GM13977 (cell line): ENCODE data around the gene TUBGCP5.

ENCODE experiments used
- DNase-seq: peaks from one replicate; pipeline ENCODE4 v3.0.0; 2012; ENCODE audit warnings: low spot score
- CTCF ChIP-seq: IDR thresholded peaks from 2 replicates; pipeline ENCODE4 v1.5.1; 2012; ENCODE audit warnings: mild to moderate bottlenecking, control low read depth; ENCODE audit not compliant: insufficient read depth; ENCODE audit errors: extremely low read depth, missing control alignments
- in situ Hi-C: fragments of 300-500 bp; cut with MboI; formaldehyde crosslinking; loops from one replicate; pipeline ENCODE4 v1.12.0; 2022; ENCODE audit warnings: low sequenced_read_pairs, low pct_unique_long_range_greater_than_20kb, mixed read lengths, inconsistent platforms; ENCODE audit not compliant: unreplicated experiment

Gene TUBGCP5

GRCh38 chr15:22954326-22954725, 85.0 kb downstream of the TUBGCP5 start:
- DNase-seq = no peak
- in situ Hi-C loops = no loop called here
- no peak for TF ChIP-seq CTCF

- no peak for DNase-seq
- TF ChIP-seq CTCF = no peak
Measured at GRCh38 chr15:22952796-22953579, 86.4 kb downstream of the TUBGCP5 start.

GRCh38 chr15:22951381-22952280, 87.7 kb downstream of the TUBGCP5 start:
- TF ChIP-seq CTCF = no peak
- in situ Hi-C loops = no loop called here
- no peak for DNase-seq

More at GRCh38 chr15:22952796-22953579, 86.4 kb downstream of the TUBGCP5 start:
- in situ Hi-C loops = no loop called here

DNA sequence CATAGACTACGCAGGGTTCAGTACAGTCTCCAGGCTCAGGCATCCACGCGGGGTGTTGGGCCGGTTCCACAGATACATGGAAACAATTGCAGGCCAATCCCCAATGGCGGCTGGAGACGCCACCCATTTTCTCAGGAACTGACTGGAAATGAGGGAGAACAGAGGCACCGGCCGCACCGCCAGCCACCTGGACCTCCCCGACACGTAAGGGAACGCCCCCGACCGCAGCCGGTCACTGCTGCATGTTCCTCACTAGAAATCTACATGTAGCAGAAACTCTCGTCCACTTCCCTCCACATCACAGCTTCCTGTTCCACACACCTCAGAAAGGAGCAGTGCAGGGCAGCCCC, 88.4 kb downstream of the TUBGCP5 start:
- in situ Hi-C loops = no loop called here
- TF ChIP-seq CTCF = no peak
- no peak for DNase-seq

DNA sequence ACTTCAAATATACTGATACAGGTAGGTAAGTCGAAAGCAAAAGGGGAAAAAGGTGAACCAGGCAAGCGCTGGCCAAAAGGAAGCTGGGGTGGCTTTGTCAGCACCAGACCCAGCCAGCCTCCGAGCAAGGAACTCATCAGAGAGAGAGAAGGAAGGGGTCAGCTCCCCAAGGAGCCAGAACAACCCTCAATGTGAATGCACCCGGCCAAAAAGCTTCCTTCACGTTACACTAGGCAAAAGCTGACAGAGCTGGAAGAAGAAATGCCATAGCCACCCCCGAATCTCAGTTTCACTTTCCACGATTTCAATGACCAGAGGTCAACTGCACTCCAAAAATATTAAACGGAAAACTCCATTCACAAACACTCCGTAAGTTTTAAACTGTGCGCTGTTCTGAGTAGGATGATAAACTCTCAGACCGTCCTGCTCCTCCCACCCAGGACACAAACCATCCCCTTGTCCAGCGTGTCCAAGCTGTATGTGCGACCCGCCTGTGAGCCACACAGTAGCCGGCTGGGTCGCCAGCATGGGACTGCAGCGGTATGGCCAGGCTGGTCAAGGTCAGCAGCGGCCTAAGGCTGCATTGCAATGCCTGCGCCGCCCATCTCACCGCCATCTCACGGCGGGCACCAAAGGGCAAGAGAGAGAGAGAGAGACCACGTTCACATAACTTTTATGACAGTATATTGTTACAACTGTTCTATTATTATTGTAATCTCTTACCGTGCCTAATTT, 88.9 kb downstream of the TUBGCP5 start:
- DNase-seq = no peak
- no peak for TF ChIP-seq CTCF
- in situ Hi-C loops = no loop called here
